GM12891 (cell line): ENCODE results near the gene TDRD7.

ENCODE experiments used
- DNase-seq: peaks from one replicate; pipeline ENCODE4 v3.0.0; 2011; ENCODE audit warnings: low spot score; ENCODE audit not compliant: insufficient read length
- FAIRE-seq: peaks from 2 replicates; lab custom pipeline; 2011; peaks lifted over from hg19 to GRCh38; lab: Jason Lieb, UNC
- PAX5 ChIP-seq: IDR thresholded peaks from 2 replicates; pipeline ENCODE4 v1.6.1; 2011; ENCODE audit warnings: low read length, moderate library complexity, mild to moderate bottlenecking; ENCODE audit not compliant: insufficient read depth, severe bottlenecking
- POLR2A ChIP-seq: IDR thresholded peaks from 2 replicates; pipeline ENCODE4 v1.6.1; 2011; ENCODE audit warnings: low read depth, low read length, control low read depth
- POLR2AphosphoS5 ChIP-seq: IDR thresholded peaks from 2 replicates; pipeline ENCODE4 v1.6.1; 2011; ENCODE audit warnings: low read depth, low read length, control low read depth
- POU2F2 ChIP-seq: IDR thresholded peaks from 2 replicates; pipeline ENCODE4 v1.6.1; 2011; ENCODE audit warnings: low read depth, mild to moderate bottlenecking, control low read depth, low read length, moderate library complexity
- SPI1 ChIP-seq: IDR thresholded peaks from 2 replicates; pipeline ENCODE4 v1.6.1; 2011; ENCODE audit warnings: low read depth, low read length, control low read depth
- TAF1 ChIP-seq: IDR thresholded peaks from 2 replicates; pipeline ENCODE4 v1.6.1; 2011; ENCODE audit warnings: low read depth, low read length, control low read depth

Gene TDRD7

GRCh38 chr9:97425336-97425972 is 13.6 kb downstream of the TDRD7 start:
- FAIRE-seq (peak; percentile 13), DNase-seq (no peak)
- TF ChIP-seq POU2F2 (no peak), TAF1 (no peak), SPI1 (no peak), POLR2A (no peak), POLR2AphosphoS5 (no peak), PAX5 (no peak)

DNA sequence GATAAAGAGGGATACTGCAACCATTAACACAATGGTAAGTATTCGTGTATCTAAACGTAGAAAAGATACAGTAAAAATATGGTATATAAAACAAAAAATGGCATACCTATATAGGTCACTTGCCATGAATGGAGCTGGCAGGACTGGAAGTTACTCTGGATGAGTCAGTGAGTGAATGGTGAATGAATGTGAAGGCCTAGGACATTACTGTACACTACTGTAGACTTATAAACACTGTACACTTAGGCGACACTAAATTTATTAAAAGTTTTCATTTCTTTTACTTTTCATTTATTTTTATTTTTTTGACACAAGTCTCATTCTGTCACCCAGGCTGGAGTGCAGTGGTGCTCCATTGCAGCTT is 14.1 kb downstream of the TDRD7 start:
- TF ChIP-seq PAX5 (no peak), POU2F2 (no peak), POLR2AphosphoS5 (no peak), TAF1 (no peak), POLR2A (no peak), SPI1 (no peak)
- DNase-seq (no peak), FAIRE-seq (no peak)

DNA sequence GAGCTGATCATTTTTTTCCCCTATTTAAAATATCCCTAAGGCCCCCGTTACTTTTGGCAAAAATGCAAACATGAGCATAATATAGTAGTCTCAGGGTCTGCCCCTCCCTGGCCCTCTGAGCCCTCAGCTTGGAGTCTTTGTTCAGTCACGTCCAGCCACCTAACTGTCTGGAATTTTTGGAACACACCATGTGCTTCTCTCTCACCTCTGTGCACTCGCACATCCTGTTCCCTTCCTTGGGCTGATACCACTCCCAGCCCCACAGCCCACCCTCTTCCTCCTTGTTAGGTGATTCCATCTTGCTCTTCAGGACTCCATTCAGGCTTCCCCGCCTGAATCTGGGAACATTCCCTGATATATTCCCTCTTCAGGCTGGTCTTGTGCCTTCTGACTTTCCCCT is 16.0 kb downstream of the TDRD7 start:
- TF ChIP-seq TAF1 (no peak), PAX5 (no peak), SPI1 (no peak), POLR2A (no peak), POU2F2 (no peak), POLR2AphosphoS5 (no peak)
- FAIRE-seq = no peak
- DNase-seq = no peak

GRCh38 chr9:97430316-97431043 is 18.6 kb downstream of the TDRD7 start:
- FAIRE-seq = no peak
- DNase-seq = no peak
- no peak for TF ChIP-seq PAX5
- TF ChIP-seq POLR2A = no peak
- TF ChIP-seq POLR2AphosphoS5 = no peak
- TF ChIP-seq SPI1 = no peak
- TF ChIP-seq TAF1 = no peak
- TF ChIP-seq POU2F2 = no peak

DNA sequence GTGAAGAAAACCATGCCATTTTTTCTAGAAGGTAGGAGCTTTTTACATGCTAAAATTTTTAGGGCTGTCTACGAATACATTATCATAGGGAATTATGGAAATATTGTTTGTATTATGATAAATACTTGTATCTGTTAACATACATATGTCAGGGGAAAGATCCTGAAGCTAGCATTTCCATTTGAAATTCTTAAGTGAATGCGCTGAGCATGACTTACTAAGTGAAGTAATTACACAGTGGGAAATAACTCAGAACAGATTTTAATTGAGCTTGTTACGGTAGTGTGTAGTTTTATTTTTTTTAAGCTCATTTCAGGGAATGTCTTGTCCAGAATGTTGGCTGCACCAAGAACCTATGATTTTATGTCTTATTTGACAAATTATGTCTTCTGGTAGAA is 19.1 kb downstream of the TDRD7 start:
- TF ChIP-seq PAX5 (no peak), SPI1 (no peak), POU2F2 (no peak), POLR2A (no peak), TAF1 (no peak), POLR2AphosphoS5 (no peak)
- FAIRE-seq = no peak

GRCh38 chr9:97431549-97432143 is 19.8 kb downstream of the TDRD7 start:
- FAIRE-seq (peak; percentile 38), DNase-seq (no peak)
- TF ChIP-seq SPI1 (no peak), TAF1 (no peak), POLR2A (no peak), PAX5 (no peak), POLR2AphosphoS5 (no peak), POU2F2 (no peak)

More for the DNA sequence above, 19.1 kb downstream of the TDRD7 start:
- no peak for DNase-seq

- no peak for TF ChIP-seq SPI1
- no peak for TF ChIP-seq POU2F2
- no peak for TF ChIP-seq TAF1
- TF ChIP-seq POLR2A = no peak
- TF ChIP-seq PAX5 = no peak
- TF ChIP-seq POLR2AphosphoS5 = no peak
- FAIRE-seq (no peak), DNase-seq (no peak)
These were observed 25.2 kb downstream of the TDRD7 start for GRCh38 chr9:97437051-97437600.

- FAIRE-seq = no peak
These were observed 26.4 kb downstream of the TDRD7 start for GRCh38 chr9:97438257-97438656.

GRCh38 chr9:97438666-97439065 is 26.8 kb downstream of the TDRD7 start:
- no peak for TF ChIP-seq PAX5
- no peak for TF ChIP-seq SPI1
- TF ChIP-seq POLR2AphosphoS5 = no peak
- TF ChIP-seq POLR2A = no peak
- no peak for TF ChIP-seq POU2F2
- no peak for TF ChIP-seq TAF1
- no peak for DNase-seq
- no peak for FAIRE-seq

More at GRCh38 chr9:97438257-97438656, 26.4 kb downstream of the TDRD7 start:
- TF ChIP-seq PAX5 (no peak), POLR2A (no peak), TAF1 (no peak), SPI1 (no peak), POLR2AphosphoS5 (no peak), POU2F2 (no peak)
- DNase-seq = no peak

DNA sequence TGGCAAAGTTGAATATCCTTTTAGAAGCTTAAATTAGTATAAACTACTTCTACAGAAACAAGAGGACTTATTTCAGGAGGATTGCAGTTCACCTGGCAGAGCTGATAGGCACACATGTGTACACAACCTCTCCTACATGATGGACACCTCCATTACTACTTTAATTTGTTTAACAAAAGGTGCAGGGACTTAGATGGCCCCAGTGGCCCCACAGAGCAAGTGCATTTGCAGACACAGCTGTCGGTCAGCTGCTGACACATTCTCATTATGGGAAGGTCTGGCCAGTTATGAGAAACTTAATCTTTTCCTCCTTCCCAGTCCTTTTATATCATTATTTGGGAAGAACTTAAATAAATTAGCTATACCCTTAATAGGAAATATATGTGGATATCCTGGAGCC is 28.3 kb downstream of the TDRD7 start:
- DNase-seq (no peak), FAIRE-seq (no peak)
- TF ChIP-seq SPI1 = no peak
- no peak for TF ChIP-seq POLR2AphosphoS5
- TF ChIP-seq TAF1 = no peak
- TF ChIP-seq POU2F2 = no peak
- no peak for TF ChIP-seq POLR2A
- TF ChIP-seq PAX5 = no peak

DNA sequence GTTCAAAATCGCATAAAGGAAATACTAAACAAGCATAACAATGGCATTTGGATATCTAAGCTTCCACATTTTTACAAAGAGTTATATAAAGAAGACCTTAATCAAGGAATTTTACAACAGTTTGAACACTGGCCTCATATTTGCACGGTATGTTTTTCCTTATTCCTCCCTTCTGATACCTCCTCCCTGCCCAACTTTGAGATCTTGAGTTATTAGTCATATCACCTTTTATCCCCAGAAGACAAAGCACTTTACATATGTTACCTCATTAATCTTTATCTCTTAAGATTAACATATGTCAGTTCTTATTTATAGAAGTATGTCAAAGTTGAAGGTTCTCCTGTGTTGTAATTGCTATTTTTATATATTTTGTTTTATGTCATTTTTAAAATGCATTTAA is 29.8 kb downstream of the TDRD7 start:
- DNase-seq (no peak), FAIRE-seq (no peak)
- TF ChIP-seq POU2F2 (no peak), PAX5 (no peak), POLR2A (no peak), SPI1 (no peak), TAF1 (no peak), POLR2AphosphoS5 (no peak)
